ENCODE measurements around the gene FLT3.
"Not testable (repeated sequence)": the region's sequence is repeated elsewhere in the genome, so short reads cannot be mapped to it uniquely, and the experiment has no call there.

DNA sequence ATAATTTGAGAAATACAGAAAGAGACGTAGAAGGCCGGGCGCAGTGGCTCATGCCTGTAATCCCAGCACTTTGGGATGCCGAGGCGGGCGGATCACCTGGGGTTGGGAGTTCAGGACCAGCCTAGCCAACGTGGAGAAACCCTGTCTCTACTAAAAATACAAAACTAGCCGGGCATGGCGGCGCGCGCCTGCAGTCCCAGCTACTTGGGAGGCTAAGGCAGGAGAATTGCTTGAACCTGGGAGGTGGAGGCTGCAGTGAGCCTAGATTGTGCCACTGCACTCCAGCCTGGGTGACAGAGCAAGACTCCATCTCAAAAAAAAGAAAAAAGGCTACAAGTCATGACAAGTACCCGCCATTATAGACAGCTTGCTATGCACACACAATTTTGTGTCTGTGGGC lies 95.4 kb downstream of the FLT3 start:
- TF ChIP-seq POLR2A, POLR2AphosphoS5 (IDR thresholded peaks at IDR 0.05): not testable (repeated sequence)
